Right atrium auricular region (tissue), 2 donors: ENCODE data around the gene PIK3CG. TPM values are rescaled to one million over a fixed set of nuclear protein-coding genes. Genes with fewer than 3 reads are reported as not detected.

Experiments
- DNase-seq: peaks from one replicate; pipeline ENCODE4 v3.0.0-alpha.2; 2019; ENCODE audit warnings: low spot score
- H3K27ac ChIP-seq, 2 donors: fragments of 200-600 bp; sonication (generic); 1 replicate in 1 of 2; 2 replicates in 1 of 2; pipeline ENCODE4 v1.5.1; 2016 to 2019
- H3K27me3 ChIP-seq, 2 donors: fragments of 200-600 bp; sonication (generic); one replicate each; pipeline versions ENCODE4 v1.5.1 to v1.6.0; 2017 to 2019
- H3K36me3 ChIP-seq: fragments of 200-600 bp; sonication (generic); one replicate; pipeline ENCODE4 v1.5.1; 2016
- H3K4me1 ChIP-seq, 2 donors: fragments of 200-600 bp; sonication (generic); one replicate each; pipeline versions ENCODE4 v1.5.1 to v1.6.0; 2017 to 2019
- H3K4me3 ChIP-seq, 2 donors: fragments of 200-600 bp; sonication (generic); 1 replicate in 1 of 2; 2 replicates in 1 of 2; pipeline ENCODE4 v1.5.1; 2017 to 2019; ENCODE audit warnings: mild to moderate bottlenecking in 1 of 2, moderate library complexity in 1 of 2
- H3K9me3 ChIP-seq, 2 donors: fragments of 200-600 bp; sonication (generic); one replicate each; pipeline ENCODE4 v1.5.1; 2019
- total RNA-seq, 2 donors: library from RNA; depleted of rRNA; stranded (reverse); fragments of >200 nt; gene quantifications; one replicate each; pipeline ENCODE4 v1.1.0, GENCODE V29; 2016
- TF ChIP-seq, protein P1 (sequence below), 2 donors: fragments of 200-600 bp; sonication (generic); IDR thresholded peaks; one replicate each; pipeline ENCODE4 v1.5.1; 2019; ENCODE audit warnings: antibody characterized with exemption in 2 of 2

PIK3CG gene
- total RNA-seq, 2 donors from 2014 or later = 0.82 to 3.0 TPM

DNA sequence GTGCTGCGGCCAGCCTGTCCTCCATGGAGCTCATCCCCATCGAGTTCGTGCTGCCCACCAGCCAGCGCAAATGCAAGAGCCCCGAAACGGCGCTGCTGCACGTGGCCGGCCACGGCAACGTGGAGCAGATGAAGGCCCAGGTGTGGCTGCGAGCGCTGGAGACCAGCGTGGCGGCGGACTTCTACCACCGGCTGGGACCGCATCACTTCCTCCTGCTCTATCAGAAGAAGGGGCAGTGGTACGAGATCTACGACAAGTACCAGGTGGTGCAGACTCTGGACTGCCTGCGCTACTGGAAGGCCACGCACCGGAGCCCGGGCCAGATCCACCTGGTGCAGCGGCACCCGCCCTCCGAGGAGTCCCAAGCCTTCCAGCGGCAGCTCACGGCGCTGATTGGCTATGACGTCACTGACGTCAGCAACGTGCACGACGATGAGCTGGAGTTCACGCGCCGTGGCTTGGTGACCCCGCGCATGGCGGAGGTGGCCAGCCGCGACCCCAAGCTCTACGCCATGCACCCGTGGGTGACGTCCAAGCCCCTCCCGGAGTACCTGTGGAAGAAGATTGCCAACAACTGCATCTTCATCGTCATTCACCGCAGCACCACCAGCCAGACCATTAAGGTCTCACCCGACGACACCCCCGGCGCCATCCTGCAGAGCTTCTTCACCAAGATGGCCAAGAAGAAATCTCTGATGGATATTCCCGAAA, 2.7 kb downstream of the PIK3CG start:
- peaks cover 0 to 7% of the 10 kb centered on the region in 2 donors for H3K4me1 ChIP-seq
- no peaks in the 10 kb centered on the region for H3K9me3 ChIP-seq
- no peaks in the 10 kb centered on the region for H3K27me3 ChIP-seq
- TF ChIP-seq, protein P1, sequence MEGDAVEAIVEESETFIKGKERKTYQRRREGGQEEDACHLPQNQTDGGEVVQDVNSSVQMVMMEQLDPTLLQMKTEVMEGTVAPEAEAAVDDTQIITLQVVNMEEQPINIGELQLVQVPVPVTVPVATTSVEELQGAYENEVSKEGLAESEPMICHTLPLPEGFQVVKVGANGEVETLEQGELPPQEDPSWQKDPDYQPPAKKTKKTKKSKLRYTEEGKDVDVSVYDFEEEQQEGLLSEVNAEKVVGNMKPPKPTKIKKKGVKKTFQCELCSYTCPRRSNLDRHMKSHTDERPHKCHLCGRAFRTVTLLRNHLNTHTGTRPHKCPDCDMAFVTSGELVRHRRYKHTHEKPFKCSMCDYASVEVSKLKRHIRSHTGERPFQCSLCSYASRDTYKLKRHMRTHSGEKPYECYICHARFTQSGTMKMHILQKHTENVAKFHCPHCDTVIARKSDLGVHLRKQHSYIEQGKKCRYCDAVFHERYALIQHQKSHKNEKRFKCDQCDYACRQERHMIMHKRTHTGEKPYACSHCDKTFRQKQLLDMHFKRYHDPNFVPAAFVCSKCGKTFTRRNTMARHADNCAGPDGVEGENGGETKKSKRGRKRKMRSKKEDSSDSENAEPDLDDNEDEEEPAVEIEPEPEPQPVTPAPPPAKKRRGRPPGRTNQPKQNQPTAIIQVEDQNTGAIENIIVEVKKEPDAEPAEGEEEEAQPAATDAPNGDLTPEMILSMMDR (IDR thresholded peaks at IDR 0.05) = no peak
- H3K36me3 ChIP-seq = no peaks in the 10 kb centered on the region
- no peak overlapping the region for H3K4me3 ChIP-seq
- no peak overlapping the region for H3K27ac ChIP-seq
- DNase-seq = no peak

DNA sequence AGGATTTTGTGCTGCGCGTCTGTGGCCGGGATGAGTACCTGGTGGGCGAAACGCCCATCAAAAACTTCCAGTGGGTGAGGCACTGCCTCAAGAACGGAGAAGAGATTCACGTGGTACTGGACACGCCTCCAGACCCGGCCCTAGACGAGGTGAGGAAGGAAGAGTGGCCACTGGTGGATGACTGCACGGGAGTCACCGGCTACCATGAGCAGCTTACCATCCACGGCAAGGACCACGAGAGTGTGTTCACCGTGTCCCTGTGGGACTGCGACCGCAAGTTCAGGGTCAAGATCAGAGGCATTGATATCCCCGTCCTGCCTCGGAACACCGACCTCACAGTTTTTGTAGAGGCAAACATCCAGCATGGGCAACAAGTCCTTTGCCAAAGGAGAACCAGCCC, 3.3 kb downstream of the PIK3CG start:
- no peak overlapping the region for H3K27ac ChIP-seq
- H3K4me1 ChIP-seq = peaks cover 0 to 7% of the 10 kb centered on the region in 2 donors
- H3K4me3 ChIP-seq = no peak overlapping the region
- no peaks in the 10 kb centered on the region for H3K27me3 ChIP-seq
- no peak for DNase-seq
- H3K36me3 ChIP-seq = no peaks in the 10 kb centered on the region
- no peaks in the 10 kb centered on the region for H3K9me3 ChIP-seq
- TF ChIP-seq, protein P1 (IDR thresholded peaks at IDR 0.05) = no peak

DNA sequence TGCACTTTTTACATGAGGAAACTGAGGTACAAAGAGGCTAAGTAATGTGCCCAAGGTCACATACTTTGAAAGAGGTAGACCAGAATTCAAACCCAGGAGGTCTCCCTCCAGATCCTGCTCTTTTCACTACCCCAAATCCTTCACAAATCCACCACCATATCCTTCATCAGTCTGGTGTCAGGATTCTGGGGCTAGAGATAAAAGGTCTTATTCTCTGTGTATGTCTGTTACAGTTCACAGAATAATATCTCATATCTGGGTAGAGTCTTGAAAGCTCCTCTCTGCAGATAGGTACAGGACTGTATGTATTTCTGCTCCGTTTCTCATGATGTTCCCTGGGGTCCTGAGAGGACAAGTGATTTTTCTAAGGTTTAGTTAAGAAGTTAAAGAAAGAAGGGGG, 4.9 kb downstream of the PIK3CG start:
- no peak overlapping the region for H3K27ac ChIP-seq
- no peak overlapping the region for H3K4me3 ChIP-seq
- DNase-seq = no peak

DNA sequence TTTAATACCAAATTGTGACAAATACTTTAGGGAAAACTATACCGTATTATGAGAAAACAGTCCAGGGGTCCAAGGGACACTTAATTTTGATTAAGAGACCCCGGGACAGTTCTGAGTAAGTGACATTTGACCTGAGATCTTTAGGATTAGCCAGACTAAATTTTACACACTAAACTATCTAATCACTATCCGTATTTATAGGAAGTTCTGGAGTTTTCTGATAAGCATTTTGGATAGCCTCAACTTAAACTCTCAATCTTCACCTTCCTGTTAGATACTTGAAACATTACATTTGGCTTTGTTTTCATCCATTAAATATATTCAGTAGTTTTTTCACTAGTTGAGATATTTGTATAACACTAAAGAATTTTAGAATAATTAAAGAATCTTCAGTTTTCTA, 5.4 kb downstream of the PIK3CG start:
- DNase-seq = no peak
- TF ChIP-seq, protein P1 (IDR thresholded peaks at IDR 0.05) = no peak
- Histone ChIP-seq H3K9me3 (peaks cover 0 to 3% of the 10 kb centered on the region in 2 donors), H3K4me1 (no peaks in the 10 kb centered on the region), H3K4me3 (no peak overlapping the region), H3K27ac (no peak overlapping the region), H3K27me3 (no peaks in the 10 kb centered on the region), H3K36me3 (no peaks in the 10 kb centered on the region)

More for the DNA sequence above, 4.9 kb downstream of the PIK3CG start:
- no peaks in the 10 kb centered on the region for H3K36me3 ChIP-seq
- no peaks in the 10 kb centered on the region for H3K4me1 ChIP-seq
- H3K9me3 ChIP-seq = no peaks in the 10 kb centered on the region
- no peaks in the 10 kb centered on the region for H3K27me3 ChIP-seq
- TF ChIP-seq, protein P1 (IDR thresholded peaks at IDR 0.05) = no peak

DNA sequence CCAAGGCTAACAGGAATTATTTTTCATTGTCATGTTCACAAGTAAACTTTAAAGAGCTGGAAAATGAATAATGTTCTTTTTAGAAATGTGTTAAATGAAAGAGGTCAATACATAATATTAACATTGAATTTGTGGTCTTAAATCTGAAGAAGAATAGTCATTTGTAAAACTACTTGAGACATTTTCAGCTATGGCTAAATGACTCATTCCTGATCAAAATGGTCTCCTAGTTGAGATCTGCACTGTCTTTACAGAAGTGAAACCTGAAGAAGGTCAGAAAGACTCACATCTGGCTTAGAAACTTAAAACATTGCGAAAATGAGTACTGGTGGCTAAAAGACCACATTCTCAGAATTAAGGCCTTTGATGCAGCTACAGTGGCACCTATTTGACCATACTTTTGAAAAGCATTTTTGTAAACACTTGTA, 5.9 kb downstream of the PIK3CG start:
- no peak overlapping the region for H3K27ac ChIP-seq
- H3K27me3 ChIP-seq = no peaks in the 10 kb centered on the region
- H3K36me3 ChIP-seq = no peaks in the 10 kb centered on the region
- TF ChIP-seq, protein P1 (IDR thresholded peaks at IDR 0.05) = no peak
- H3K9me3 ChIP-seq = peaks cover 0 to 5% of the 10 kb centered on the region in 2 donors
- no peak overlapping the region for H3K4me3 ChIP-seq
- H3K4me1 ChIP-seq = no peaks in the 10 kb centered on the region
- DNase-seq = no peak
